ENCODE results near the gene RBM18.

The RBM18 gene

DNA sequence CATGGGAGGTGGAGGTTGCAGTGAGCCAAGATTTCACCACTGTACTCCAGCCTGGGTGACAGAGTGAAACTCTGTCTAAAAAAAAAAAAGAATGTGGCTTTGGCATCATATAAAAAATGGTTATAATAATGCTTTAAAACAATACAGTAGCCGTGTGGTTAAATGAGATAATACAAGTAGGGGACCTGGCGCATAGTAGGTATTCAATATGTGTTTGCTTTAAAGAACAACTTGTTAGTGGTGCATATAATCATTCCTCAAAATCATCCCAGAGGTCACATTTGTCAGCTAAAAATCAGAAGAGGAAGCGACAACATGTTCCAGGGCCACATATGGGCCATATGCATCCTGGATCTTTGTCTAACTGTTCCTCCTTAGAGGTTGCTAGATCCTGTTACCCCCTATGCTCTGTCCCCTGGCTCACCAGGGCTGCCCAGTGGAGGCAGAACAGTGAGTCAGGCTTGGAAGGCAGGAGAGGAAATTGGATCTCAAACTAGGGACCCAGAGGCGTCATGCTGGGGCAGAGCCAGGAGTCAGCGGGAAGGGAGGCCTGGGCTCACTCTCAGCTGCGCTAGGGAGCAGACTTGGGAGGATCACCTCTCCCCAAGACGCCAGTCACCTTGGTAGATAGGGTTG, 63.6 kb downstream of the RBM18 start:
- Histone ChIP-seq H3K4me1 (ENCODE audit: control insufficient read depth in 1 of 2, insufficient read depth in 2 of 2, low read length in 2 of 2) (no peaks in the 10 kb centered on the region), H3K4me3 (ENCODE audit: low read depth in 1 of 2, low read length in 2 of 2) (no peak overlapping the region), H3K27me3 (ENCODE audit: low read depth, low read length) (no peaks in the 10 kb centered on the region), H3K9me3 (ENCODE audit: control insufficient read depth in 1 of 2, low read length in 2 of 2) (no peaks in the 10 kb centered on the region), H3K27ac (ENCODE audit: low read length) (no peak overlapping the region), H3K36me3 (ENCODE audit: control insufficient read depth in 1 of 2, insufficient read depth in 2 of 2, low read length in 2 of 2) (peaks cover 0 to 4% of the 10 kb centered on the region in 2 donors)

DNA sequence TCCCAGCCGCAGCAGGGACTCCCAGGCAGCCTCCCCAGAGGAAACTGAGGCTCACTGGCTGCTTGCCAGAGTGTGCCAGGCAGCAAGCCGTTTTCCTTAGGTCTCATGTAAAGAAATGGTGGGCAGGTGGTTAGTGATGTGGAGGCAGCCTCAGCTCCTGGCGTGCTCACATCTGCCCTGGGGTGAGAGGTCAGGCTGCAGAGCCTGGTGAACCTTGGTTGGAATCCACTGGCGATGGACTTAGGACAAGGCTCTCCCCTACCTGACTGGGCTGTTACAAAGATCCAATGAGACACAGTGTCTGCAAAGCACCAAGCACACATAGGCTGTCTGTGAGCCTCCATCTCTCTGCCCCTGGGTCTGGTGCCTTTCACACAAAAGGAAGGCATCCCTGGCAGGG, 66.8 kb downstream of the RBM18 start:
- Histone ChIP-seq H3K27ac (ENCODE audit: low read length) (no peak overlapping the region), H3K36me3 (ENCODE audit: control insufficient read depth in 1 of 2, insufficient read depth in 2 of 2, low read length in 2 of 2) (peaks cover 0 to 4% of the 10 kb centered on the region in 2 donors), H3K27me3 (ENCODE audit: low read depth, low read length) (no peaks in the 10 kb centered on the region), H3K4me3 (ENCODE audit: low read depth in 1 of 2, low read length in 2 of 2) (no peak overlapping the region), H3K9me3 (ENCODE audit: control insufficient read depth in 1 of 2, low read length in 2 of 2) (no peaks in the 10 kb centered on the region), H3K4me1 (ENCODE audit: control insufficient read depth in 1 of 2, insufficient read depth in 2 of 2, low read length in 2 of 2) (no peaks in the 10 kb centered on the region)

DNA sequence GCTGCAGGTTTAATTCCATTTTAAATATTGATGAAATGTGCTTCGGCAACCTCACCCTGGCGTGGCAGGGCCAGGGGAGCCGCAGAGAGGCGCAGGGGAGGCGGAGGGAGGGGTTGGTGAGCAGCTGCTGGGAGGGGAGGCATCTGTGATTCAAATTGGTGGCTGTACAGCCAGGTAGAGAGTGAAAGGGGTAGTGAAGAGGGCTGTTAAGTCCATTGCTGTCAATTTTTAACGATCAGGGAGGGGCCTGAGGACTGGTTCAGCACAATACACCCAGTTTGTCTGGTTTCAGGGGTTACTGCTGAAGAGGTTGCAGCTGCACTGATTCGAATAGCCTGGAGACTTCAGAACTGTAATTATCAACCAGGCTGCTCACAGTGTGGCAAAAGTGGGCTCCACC, 67.2 kb downstream of the RBM18 start:
- no peaks in the 10 kb centered on the region for H3K9me3 ChIP-seq (ENCODE audit: control insufficient read depth in 1 of 2, low read length in 2 of 2)
- no peak overlapping the region for H3K4me3 ChIP-seq (ENCODE audit: low read depth in 1 of 2, low read length in 2 of 2)
- no peak overlapping the region for H3K27ac ChIP-seq (ENCODE audit: low read length)
- no peaks in the 10 kb centered on the region for H3K27me3 ChIP-seq (ENCODE audit: low read depth, low read length)
- peaks cover 0 to 4% of the 10 kb centered on the region in 2 donors for H3K36me3 ChIP-seq (ENCODE audit: control insufficient read depth in 1 of 2, insufficient read depth in 2 of 2, low read length in 2 of 2)
- no peaks in the 10 kb centered on the region for H3K4me1 ChIP-seq (ENCODE audit: control insufficient read depth in 1 of 2, insufficient read depth in 2 of 2, low read length in 2 of 2)

DNA sequence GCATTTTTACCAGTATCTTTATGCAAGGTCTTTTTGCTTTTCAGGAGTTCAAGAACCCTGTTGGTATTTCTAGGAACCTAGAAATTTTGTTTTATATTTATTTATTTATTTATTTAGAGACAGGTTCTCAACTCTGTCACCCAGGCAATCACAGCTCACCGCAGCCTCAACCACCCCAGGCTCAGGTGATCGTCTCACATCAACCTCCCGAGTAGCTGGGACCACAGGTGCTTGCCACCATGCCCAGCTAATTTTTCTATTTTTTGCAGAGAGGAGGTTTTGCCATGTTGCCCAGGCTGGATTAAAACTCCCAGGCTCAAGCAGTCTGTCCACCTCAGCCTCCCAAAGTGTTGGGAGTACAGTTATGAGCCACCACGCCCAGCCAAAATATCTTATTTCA, 68.8 kb downstream of the RBM18 start:
- H3K36me3 ChIP-seq (ENCODE audit: control insufficient read depth in 1 of 2, insufficient read depth in 2 of 2, low read length in 2 of 2): peaks cover 0 to 4% of the 10 kb centered on the region in 2 donors
- no peak overlapping the region for H3K4me3 ChIP-seq (ENCODE audit: low read depth in 1 of 2, low read length in 2 of 2)
- H3K4me1 ChIP-seq (ENCODE audit: control insufficient read depth in 1 of 2, insufficient read depth in 2 of 2, low read length in 2 of 2): no peaks in the 10 kb centered on the region
- H3K27me3 ChIP-seq (ENCODE audit: low read depth, low read length): no peaks in the 10 kb centered on the region
- H3K9me3 ChIP-seq (ENCODE audit: control insufficient read depth in 1 of 2, low read length in 2 of 2): no peaks in the 10 kb centered on the region
- H3K27ac ChIP-seq (ENCODE audit: low read length): no peak overlapping the region

DNA sequence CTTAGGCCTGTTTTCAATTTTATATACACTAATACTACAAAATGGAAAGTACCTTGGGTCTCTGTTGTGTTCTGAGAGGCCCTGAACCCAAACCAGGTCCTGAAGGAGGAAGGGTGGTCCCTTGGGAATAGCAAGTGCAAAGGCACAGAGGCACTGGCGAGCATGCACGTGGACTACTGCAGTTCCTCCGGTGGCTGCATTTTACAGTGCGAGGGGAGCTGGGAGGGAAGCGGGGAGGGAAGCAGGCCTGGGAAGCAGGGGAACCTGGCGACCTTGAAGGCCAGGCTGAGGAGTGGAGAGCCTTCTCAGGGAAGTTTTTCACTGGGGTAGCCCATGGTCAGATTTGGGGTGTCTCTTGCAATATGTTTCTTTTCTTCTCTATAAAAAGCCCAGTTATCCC, 71.0 kb downstream of the RBM18 start:
- Histone ChIP-seq H3K4me1 (ENCODE audit: control insufficient read depth in 1 of 2, insufficient read depth in 2 of 2, low read length in 2 of 2) (no peaks in the 10 kb centered on the region), H3K9me3 (ENCODE audit: control insufficient read depth in 1 of 2, low read length in 2 of 2) (no peaks in the 10 kb centered on the region), H3K4me3 (ENCODE audit: low read depth in 1 of 2, low read length in 2 of 2) (no peak overlapping the region), H3K27me3 (ENCODE audit: low read depth, low read length) (no peaks in the 10 kb centered on the region), H3K36me3 (ENCODE audit: control insufficient read depth in 1 of 2, insufficient read depth in 2 of 2, low read length in 2 of 2) (no peaks in the 10 kb centered on the region), H3K27ac (ENCODE audit: low read length) (no peak overlapping the region)

DNA sequence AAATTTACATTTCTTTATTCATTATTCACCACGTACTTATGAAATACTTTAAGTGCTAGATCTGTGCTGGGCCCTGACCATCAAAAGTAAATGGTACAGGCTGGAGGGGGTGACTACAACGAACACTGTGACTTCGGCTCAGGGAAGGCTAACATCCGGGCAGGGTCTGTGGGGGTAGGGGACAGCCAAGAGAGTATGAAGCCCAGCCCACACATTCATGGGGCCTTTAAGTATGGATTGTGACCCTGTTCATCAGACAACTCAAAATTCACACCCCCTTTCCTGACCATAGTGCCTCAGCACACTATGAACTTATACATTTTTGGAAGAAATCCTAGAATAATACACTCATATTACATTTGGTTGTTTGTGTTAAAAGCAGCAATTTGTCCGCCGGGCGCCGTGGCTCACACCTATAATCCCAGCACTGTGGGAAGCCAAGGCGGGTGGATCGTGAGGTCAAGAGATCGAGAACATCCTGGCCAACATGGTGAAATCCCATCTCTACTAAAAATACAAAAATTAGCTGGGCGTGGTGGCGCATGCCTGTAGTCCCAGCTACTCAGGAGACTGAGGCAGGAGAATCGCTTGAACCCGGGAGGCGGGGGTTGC, 71.6 kb downstream of the RBM18 start:
- no peak overlapping the region for H3K4me3 ChIP-seq (ENCODE audit: low read depth in 1 of 2, low read length in 2 of 2)
- no peaks in the 10 kb centered on the region for H3K4me1 ChIP-seq (ENCODE audit: control insufficient read depth in 1 of 2, insufficient read depth in 2 of 2, low read length in 2 of 2)

DNA sequence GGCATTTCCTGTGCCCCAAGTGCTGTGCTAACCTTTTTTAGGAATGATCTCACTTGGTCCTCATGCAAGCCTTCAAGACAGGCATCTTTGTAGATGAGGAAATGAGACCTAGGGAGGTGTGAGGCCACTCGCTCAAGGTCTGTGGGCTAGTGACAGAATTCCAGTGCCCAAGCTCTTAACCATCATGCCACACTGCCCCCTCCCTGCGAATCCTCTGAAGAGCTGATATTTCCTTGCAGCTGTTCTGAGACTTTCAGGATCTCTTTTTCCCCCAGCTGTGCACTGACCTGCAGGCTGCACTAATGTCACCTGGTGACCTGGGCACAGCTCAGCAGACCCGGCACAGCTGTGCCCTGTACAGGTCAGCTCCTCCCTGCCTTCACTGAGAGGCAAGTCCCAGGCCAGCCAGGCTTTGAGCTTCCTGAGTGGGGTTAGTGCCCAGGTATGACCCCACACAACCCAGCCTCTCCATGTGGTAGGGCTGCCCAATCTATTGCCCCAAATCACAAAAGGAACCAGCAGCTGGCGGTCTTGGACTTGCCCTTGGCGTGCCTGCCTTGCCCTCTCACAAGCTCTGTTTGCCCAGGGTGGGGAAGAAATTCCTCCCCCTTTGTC, 72.3 kb downstream of the RBM18 start:
- Histone ChIP-seq H3K9me3 (ENCODE audit: control insufficient read depth in 1 of 2, low read length in 2 of 2) (no peaks in the 10 kb centered on the region), H3K4me1 (ENCODE audit: control insufficient read depth in 1 of 2, insufficient read depth in 2 of 2, low read length in 2 of 2) (no peaks in the 10 kb centered on the region), H3K36me3 (ENCODE audit: control insufficient read depth in 1 of 2, insufficient read depth in 2 of 2, low read length in 2 of 2) (no peaks in the 10 kb centered on the region), H3K27me3 (ENCODE audit: low read depth, low read length) (no peaks in the 10 kb centered on the region), H3K27ac (ENCODE audit: low read length) (no peak overlapping the region), H3K4me3 (ENCODE audit: low read depth in 1 of 2, low read length in 2 of 2) (no peak overlapping the region)

More for the DNA sequence above, 71.6 kb downstream of the RBM18 start:
- Histone ChIP-seq H3K36me3 (ENCODE audit: control insufficient read depth in 1 of 2, insufficient read depth in 2 of 2, low read length in 2 of 2) (no peaks in the 10 kb centered on the region), H3K9me3 (ENCODE audit: control insufficient read depth in 1 of 2, low read length in 2 of 2) (no peaks in the 10 kb centered on the region), H3K27ac (ENCODE audit: low read length) (no peak overlapping the region), H3K27me3 (ENCODE audit: low read depth, low read length) (no peaks in the 10 kb centered on the region)

DNA sequence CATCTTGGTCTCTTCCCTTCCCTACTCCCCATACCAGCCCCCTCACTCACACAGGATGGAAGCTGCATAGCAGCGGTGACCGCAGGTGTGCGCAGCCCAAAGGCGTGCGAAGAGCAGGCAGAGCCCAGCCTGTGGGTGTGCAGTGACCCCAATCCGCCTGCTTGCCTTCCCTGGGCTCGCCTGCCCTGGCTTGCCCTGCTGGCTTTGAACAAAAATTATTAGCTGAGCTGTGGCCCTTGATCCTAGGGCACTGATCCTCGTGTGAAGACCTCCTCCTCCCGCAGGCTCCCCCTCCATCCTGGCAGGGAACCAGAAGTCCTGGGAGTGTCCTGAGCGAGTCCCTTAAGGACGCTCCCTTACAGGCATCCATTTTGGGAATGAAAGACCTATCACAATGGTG, 73.1 kb downstream of the RBM18 start:
- no peaks in the 10 kb centered on the region for H3K9me3 ChIP-seq (ENCODE audit: control insufficient read depth in 1 of 2, low read length in 2 of 2)
- no peaks in the 10 kb centered on the region for H3K36me3 ChIP-seq (ENCODE audit: control insufficient read depth in 1 of 2, insufficient read depth in 2 of 2, low read length in 2 of 2)
- H3K4me3 ChIP-seq (ENCODE audit: low read depth in 1 of 2, low read length in 2 of 2): no peak overlapping the region
- H3K27ac ChIP-seq (ENCODE audit: low read length): no peak overlapping the region
- H3K4me1 ChIP-seq (ENCODE audit: control insufficient read depth in 1 of 2, insufficient read depth in 2 of 2, low read length in 2 of 2): no peaks in the 10 kb centered on the region
- H3K27me3 ChIP-seq (ENCODE audit: low read depth, low read length): no peaks in the 10 kb centered on the region

DNA sequence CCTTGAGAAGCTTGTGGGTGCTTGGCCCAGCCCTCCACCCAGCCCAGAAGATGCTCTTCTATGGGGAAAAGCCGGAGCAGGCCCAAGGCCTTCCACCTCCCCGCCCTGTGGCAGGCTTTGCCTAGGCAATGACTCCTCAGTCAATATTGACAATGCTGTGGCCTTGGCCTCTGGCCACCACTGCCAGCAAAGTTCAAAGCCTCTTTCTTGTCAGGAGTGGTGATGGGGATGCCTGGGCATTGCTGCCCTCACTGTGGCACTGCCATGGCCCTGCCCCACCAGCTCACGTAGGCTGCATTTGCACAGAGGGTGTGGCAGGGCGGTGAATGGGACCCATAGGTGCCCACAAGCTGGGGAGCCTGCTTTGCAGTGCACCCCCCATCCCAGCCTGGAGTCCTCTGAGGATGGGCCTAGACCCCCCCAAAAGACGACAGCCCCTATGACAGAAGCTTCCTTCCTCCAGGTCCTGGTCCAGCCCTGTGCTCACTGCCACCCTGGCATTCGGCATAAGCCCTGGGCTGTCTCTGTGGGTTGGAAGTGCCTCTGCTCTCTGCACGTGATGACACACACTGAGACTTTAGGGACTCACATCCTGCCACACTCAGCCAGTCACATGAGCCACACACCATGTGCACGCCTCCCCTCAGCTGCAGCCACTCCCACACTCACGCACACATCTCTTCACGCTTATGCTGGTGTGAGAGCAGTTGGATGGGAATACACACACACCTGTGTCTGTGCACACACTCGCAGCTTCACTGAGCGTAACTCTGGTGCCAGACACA, 73.9 kb downstream of the RBM18 start:
- Histone ChIP-seq H3K4me1 (ENCODE audit: control insufficient read depth in 1 of 2, insufficient read depth in 2 of 2, low read length in 2 of 2) (no peaks in the 10 kb centered on the region), H3K4me3 (ENCODE audit: low read depth in 1 of 2, low read length in 2 of 2) (no peak overlapping the region), H3K36me3 (ENCODE audit: control insufficient read depth in 1 of 2, insufficient read depth in 2 of 2, low read length in 2 of 2) (no peaks in the 10 kb centered on the region), H3K27ac (ENCODE audit: low read length) (no peak overlapping the region), H3K9me3 (ENCODE audit: control insufficient read depth in 1 of 2, low read length in 2 of 2) (no peaks in the 10 kb centered on the region), H3K27me3 (ENCODE audit: low read depth, low read length) (no peaks in the 10 kb centered on the region)

DNA sequence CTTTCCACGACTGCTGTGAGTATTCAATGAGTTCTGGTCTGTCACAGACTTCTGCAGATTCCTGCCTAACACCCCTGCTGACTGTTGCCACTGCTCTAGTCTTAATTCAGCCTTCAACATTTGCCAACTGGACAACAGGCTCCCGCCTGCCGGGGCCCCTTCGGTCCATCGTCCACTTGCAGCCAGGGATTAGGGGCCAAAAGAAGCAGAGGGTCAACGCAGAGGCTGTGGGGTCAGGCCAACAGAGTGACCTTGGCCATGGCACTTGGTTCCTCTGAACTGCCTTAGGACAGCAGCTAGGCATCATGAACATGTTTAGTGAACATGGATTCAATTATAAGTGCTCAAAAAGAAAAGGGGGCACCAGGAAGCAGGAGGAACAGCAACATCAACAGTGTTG, 76.3 kb downstream of the RBM18 start:
- Histone ChIP-seq H3K4me3 (ENCODE audit: low read depth in 1 of 2, low read length in 2 of 2) (no peak overlapping the region), H3K27me3 (ENCODE audit: low read depth, low read length) (no peaks in the 10 kb centered on the region), H3K27ac (ENCODE audit: low read length) (no peak overlapping the region), H3K9me3 (ENCODE audit: control insufficient read depth in 1 of 2, low read length in 2 of 2) (no peaks in the 10 kb centered on the region), H3K4me1 (ENCODE audit: control insufficient read depth in 1 of 2, insufficient read depth in 2 of 2, low read length in 2 of 2) (no peaks in the 10 kb centered on the region), H3K36me3 (ENCODE audit: control insufficient read depth in 1 of 2, insufficient read depth in 2 of 2, low read length in 2 of 2) (no peaks in the 10 kb centered on the region)

All from muscle layer of duodenum (tissue), 2 donors.